ENCODE data around the gene WASF2.

GRCh38 chr1:27505420-27505680 lies 15.4 kb upstream of the WASF2 start:
- TF ChIP-seq CTCF (IDR thresholded peaks at IDR 0.05) (no peak), EZH2 (IDR thresholded peaks at IDR 0.05) (no peak)

Measured in neural progenitor cell (in vitro differentiated cells).